HepG2 (cell line): Measurements from ENCODE around the gene MRPL27. TPM values are rescaled to one million over a fixed set of nuclear protein-coding genes. Genes with fewer than 3 reads are reported as not detected.

ENCODE experiments used
- BATF2 ChIP-seq: sonication (generic); formaldehyde crosslinking; IDR thresholded peaks from 2 replicates; pipeline ENCODE4 v1.8.0; 2022; ENCODE audit warnings: mild to moderate bottlenecking, missing genetic modification reagents, moderate library complexity
- BCLAF1 ChIP-seq: fragments of 450-650 bp; IDR thresholded peaks from 2 replicates; pipeline ENCODE4 v1.6.1; 2017; ENCODE audit warnings: mild to moderate bottlenecking
- EED ChIP-seq: sonication (generic); formaldehyde crosslinking; IDR thresholded peaks from 2 replicates; pipeline ENCODE4 v1.5.0; 2020; ENCODE audit warnings: mild to moderate bottlenecking, missing genetic modification reagents
- HOMEZ ChIP-seq: IDR thresholded peaks from 2 replicates; pipeline ENCODE4 v1.6.1; 2016; ENCODE audit warnings: low read depth
- MIER3 ChIP-seq: IDR thresholded peaks from 2 replicates; pipeline ENCODE4 v1.6.1; 2016; ENCODE audit warnings: missing compliant biosample characterization, borderline replicate concordance
- MZF1 ChIP-seq: sonication (generic); formaldehyde crosslinking; IDR thresholded peaks from 2 replicates; pipeline ENCODE4 v1.8.1; 2023; ENCODE audit warnings: mild to moderate bottlenecking, missing genetic modification reagents, borderline replicate concordance
- RAD21 ChIP-seq: fragments of 450-650 bp; formaldehyde crosslinking; IDR thresholded peaks from 2 replicates; pipeline ENCODE4 v1.5.0; 2020; ENCODE audit warnings: mild to moderate bottlenecking
- SIN3B ChIP-seq: fragments of 150-350 bp; IDR thresholded peaks from 2 replicates; pipeline ENCODE4 v1.6.1; 2014; ENCODE audit warnings: low read length
- SMC3 ChIP-seq: IDR thresholded peaks from 2 replicates; pipeline ENCODE4 v1.6.1; 2011; ENCODE audit warnings: low read length, improper control_type of control experiment
- SNAPC4 ChIP-seq: sonication (generic); formaldehyde crosslinking; IDR thresholded peaks from 2 replicates; pipeline ENCODE4 v1.4.0; 2020; ENCODE audit warnings: mild to moderate bottlenecking, missing genetic modification reagents
- SP140L ChIP-seq: sonication (generic); formaldehyde crosslinking; IDR thresholded peaks from 2 replicates; pipeline ENCODE4 v1.4.0; 2020; ENCODE audit warnings: missing genetic modification reagents, borderline replicate concordance
- TMF1 ChIP-seq: sonication (generic); formaldehyde crosslinking; IDR thresholded peaks from 2 replicates; pipeline ENCODE4 v1.8.1; 2022; ENCODE audit warnings: low read depth, missing genetic modification reagents
- ZBTB43 ChIP-seq: sonication (generic); formaldehyde crosslinking; conservative IDR thresholded peaks from 2 replicates; pipeline ENCODE4 v1.4.0; 2020; ENCODE audit warnings: missing genetic modification reagents
- ZFP36L2 ChIP-seq: sonication (generic); formaldehyde crosslinking; IDR thresholded peaks from 2 replicates; pipeline ENCODE4 v1.4.0; 2020; ENCODE audit warnings: missing genetic modification reagents
- ZNF10 ChIP-seq: sonication (generic); formaldehyde crosslinking; IDR thresholded peaks from 2 replicates; pipeline ENCODE4 v1.4.0; 2020; ENCODE audit warnings: mild to moderate bottlenecking, low read depth, missing genetic modification reagents, borderline replicate concordance
- ZNF256 ChIP-seq: sonication (generic); formaldehyde crosslinking; conservative IDR thresholded peaks from 2 replicates; pipeline ENCODE4 v1.4.0; 2020; ENCODE audit warnings: missing genetic modification reagents
- ZNF34 ChIP-seq: sonication (generic); formaldehyde crosslinking; IDR thresholded peaks from 2 replicates; pipeline ENCODE4 v1.4.0; 2020; ENCODE audit warnings: mild to moderate bottlenecking, missing genetic modification reagents, borderline replicate concordance
- ZNF709 ChIP-seq: sonication (generic); formaldehyde crosslinking; IDR thresholded peaks from 2 replicates; pipeline ENCODE4 v1.5.0; 2020; ENCODE audit warnings: mild to moderate bottlenecking, missing genetic modification reagents
- polyA plus RNA-seq, 8 experiments: library from polyadenylated mRNA; depleted of rRNA in 3 of 8; stranded (reverse) in 7 of 8; unstranded in 1 of 8; fragments of >200 nt; fragmentation: Illumina TruSeq in 4 of 8; extraction: Trizol in 4 of 8; gene quantifications; 2 replicates each; pipeline versions ENCODE4 v1.2.1 to v1.2.3, GENCODE V29; 2011 to 2016; ENCODE audit warnings: low read depth in 4 of 8, missing spikeins in 1 of 8, mixed read lengths in 1 of 8; ENCODE audit not compliant: insufficient read depth in 1 of 8
- total RNA-seq, 5 experiments: library from RNA; depleted of rRNA; stranded (reverse); fragments of >200 nt; fragmentation: Illumina TruSeq; extraction: Trizol; gene quantifications; 2 replicates each; pipeline ENCODE4 v1.2.3, GENCODE V29; 2016; ENCODE audit warnings: low read depth in 1 of 5

Gene MRPL27
- total and polyA plus RNA-seq, 2 of the 13 experiments (the other 11 are each of a cell fraction or from before 2014, with no cell fraction given): 137 to 217 TPM

GRCh38 chr17:50345432-50346312 is 27.3 kb downstream of the MRPL27 start, which contains the start of gene XYLT2 (continued):
- no peak for TF ChIP-seq BCLAF1
- TF ChIP-seq HOMEZ: no peak
- no peak for TF ChIP-seq ZNF10
- TF ChIP-seq MZF1 (CRISPR knock-in tag): no peak
- TF ChIP-seq TMF1 (CRISPR knock-in tag): no peak
- no peak for TF ChIP-seq SNAPC4 (CRISPR knock-in tag)
- TF ChIP-seq SMC3: no peak
- 0 out of 2 replicates have a peak, but pooled peaks have one; percentile 30 for TF ChIP-seq BATF2 (CRISPR knock-in tag)
- no peak for TF ChIP-seq ZNF34 (CRISPR knock-in tag)
- TF ChIP-seq ZNF256 (CRISPR knock-in tag): peak; percentile 74; the same call in 1 of the 2 replicates
- TF ChIP-seq SP140L (CRISPR knock-in tag): no peak
- TF ChIP-seq ZBTB43 (CRISPR knock-in tag): no peak
- TF ChIP-seq MIER3 (CRISPR knock-in tag): no peak
- no peak; the same call in 1 of the 2 replicates for TF ChIP-seq RAD21 (CRISPR knock-in tag)
- TF ChIP-seq ZNF709: peak; percentile 35; the same call in 1 of the 2 replicates
- TF ChIP-seq SIN3B: no peak
- TF ChIP-seq ZFP36L2 (CRISPR knock-in tag): no peak
- TF ChIP-seq EED (CRISPR knock-in tag): peak; percentile 63; the same call in 1 of the 2 replicates
